ENCODE data around the gene TBC1D13.
"Not testable (repeated sequence)": the region's sequence is repeated elsewhere in the genome, so short reads cannot be mapped to it uniquely, and the experiment has no call there.

TBC1D13 gene

GRCh38 chr9:128821584-128822406 lies 34.7 kb downstream of the TBC1D13 start:
- no peak for DNase-seq

- DNase-seq = no peak
These were observed 35.5 kb downstream of the TBC1D13 start for GRCh38 chr9:128822407-128823042.

- DNase-seq = no peak
These were observed 36.4 kb downstream of the TBC1D13 start for GRCh38 chr9:128823362-128823902.

DNA sequence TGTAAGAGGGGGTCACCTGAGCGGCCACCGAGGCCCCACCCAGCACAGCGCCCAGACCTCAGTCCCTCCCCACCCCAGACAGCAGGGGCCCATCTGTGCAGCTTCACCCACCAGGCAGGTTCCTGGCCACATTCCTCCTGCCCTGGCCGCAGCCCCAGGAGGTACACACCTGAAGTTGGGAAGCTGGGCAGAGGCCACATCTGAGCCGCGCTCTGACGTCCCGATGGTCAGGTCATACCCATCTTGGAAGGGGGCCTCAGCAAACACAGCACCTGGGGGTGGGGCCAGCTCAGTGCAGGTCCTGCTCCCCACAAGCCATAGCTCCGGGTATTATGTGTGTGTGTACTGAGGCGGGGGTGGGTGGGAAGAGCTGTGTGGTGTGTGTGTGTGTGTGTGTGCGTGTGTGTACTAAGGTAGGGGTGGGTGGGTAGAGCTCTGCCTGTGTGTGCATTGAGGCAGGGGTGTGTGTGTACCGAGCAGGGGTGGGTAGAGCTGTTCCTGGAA lies 36.9 kb downstream of the TBC1D13 start:
- no peak for DNase-seq

DNA sequence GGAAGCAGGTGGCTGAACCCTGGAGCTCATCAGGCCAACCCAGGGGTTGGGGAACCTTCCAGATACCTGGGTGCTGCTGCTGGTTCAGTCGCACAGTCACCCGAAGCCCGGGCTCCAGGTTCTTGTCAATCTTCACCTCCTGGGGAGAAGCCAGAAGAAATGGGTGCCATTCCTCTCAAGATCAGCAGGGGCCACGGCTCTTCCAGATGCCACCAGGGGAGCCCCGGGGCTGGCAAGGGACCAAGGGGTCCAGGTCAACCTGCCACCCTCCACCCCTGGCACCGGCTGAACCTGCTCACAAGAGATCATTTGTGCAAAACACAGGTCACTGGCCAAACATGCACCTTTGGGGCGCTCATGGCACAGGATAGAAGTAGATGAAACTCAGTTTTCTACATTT lies 37.9 kb downstream of the TBC1D13 start:
- no peak for DNase-seq

DNA sequence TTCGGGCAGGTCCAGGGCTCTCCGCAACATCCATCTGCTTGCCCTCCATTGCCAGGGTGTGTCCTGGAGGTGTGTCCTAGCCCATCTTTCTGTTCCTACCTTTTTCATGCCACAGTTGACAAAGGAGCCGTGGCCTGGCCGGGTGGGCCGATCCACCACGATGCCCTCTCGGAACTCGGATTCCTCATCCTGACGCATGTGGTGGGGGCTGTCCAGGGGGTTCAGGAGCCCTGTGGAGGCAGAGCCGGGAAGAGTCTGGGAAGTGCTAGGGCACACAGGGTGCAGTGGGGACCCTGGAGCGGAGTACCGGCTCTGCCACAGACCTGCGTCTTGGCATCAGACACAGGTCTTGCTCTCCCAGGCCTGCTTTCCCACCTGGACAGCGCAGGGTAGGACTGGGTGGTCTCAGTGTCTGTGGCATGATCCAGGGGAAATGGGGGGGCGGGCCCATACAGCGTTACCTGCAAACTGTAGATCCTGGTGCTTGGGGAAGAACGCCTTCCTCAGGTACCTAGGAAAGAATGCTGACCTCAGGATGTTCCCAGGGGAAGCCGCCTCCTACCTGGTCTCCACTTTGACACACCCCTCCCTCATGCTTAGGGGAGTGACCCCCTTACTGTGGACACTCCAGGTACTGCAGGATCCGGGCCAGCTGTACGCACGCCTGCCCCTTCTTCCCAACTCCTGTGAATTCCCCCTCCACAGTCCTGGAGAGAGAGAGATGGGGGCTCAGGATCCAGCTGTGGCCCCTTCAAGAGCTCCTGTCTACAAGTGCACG lies 39.1 kb downstream of the TBC1D13 start:
- no peak for DNase-seq

DNA sequence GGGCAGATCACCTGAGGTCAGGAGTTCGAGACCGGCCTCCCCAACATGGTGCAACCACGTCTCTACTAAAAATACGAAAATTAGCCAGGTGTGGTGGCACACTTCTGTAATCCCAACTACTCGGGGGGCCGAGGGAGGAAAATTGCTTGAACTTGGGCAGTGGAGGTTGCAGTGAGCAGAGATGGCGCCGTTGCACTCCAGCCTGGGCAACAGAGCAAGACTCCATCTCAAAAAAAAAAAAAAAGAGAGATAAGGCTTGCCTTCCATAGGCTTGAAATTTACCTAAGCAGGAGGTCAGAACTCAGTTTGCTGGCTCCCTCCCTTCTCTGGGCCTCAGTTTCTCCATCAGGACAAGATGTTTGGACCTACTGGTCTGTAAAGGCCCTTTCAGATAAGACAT lies 41.2 kb downstream of the TBC1D13 start:
- no peak for DNase-seq

GRCh38 chr9:128828719-128829452 lies 41.8 kb downstream of the TBC1D13 start:
- no peak for DNase-seq

GRCh38 chr9:128829477-128830251 lies 42.6 kb downstream of the TBC1D13 start, which contains the start of gene SPOUT1:
Gene SPOUT1 (minus strand): TSS chr9:128829794. CDS start chr9:128829780, 14 bp downstream.
- peak; percentile 93 for DNase-seq

GRCh38 chr9:128833696-128834095 lies 46.6 kb downstream of the TBC1D13 start:
- DNase-seq = no peak

DNA sequence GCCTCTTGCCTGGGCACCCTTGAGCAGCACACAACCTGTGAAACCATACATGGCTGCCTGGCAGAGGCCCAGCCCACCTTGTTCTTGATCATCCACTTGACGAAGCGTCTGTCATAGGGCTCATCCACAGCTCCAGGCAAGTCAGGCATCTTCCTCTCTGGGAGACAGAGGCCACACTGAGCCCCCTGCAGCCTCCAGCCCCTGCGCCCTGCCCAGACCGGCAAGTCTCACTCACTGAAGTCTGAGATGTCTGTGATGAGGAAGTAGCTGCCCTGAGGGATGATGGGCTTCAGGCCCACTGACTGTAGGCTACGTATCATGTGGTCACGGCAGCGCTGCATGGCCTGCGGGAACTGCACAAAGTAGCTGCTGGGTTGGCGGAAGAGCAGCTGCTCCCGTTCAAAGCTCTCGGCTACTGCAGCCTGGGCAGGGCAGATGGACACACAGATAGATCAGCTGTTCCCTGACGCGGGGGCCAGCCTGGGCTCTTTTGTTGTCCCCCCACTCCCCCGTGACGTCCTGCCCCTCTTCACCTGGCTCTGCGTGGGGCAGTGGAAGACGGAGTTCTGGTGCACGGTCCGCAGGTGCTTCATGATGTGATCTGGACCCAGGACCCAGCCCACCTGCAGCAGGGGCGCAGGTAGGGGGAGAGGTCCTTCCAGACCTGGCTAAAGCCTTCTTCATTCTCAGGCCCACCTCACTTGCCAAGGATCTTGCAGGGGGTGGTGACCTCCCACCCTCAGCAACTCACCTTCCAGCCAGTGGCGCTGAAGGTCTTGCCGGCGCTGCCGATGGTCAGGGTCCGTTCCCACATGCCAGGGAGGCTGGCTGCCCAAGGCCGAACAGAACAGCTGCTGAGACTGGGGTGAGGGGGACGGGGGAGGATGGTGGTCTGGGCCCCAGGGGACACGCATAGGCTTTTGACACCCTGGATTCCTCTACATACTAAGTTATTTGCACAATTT lies 48.5 kb downstream of the TBC1D13 start:
- no peak for DNase-seq

DNA sequence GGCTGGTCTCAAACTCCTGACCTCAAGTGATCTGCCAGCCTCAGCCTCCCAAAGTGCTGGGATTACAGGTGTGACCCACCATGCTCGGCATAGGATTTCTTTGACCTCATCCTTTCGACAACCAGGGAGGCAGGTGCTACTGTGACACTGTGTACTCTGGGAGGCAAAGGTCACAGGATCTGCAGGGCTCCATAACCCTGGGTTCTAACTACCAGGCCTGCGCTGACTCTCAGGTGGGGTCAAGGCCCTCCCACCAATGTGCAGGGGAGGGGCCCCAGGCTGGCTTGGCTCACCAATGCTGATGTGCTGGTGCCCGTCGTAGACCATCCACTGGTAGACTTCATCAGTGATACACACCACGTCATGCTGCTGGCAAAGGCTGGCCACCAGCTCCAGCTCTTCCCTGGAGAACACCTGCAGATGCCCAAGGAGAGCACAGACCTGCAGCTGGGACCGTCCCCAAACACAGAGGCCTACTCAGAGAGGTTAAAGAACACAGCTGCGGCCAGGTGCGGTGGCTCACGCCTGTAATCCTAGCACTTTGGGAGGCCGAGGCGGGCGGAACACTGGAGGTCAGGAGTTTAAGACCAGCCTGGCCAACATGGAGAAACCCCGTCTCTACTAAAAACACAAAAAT lies 49.6 kb downstream of the TBC1D13 start:
- no peak for DNase-seq

GRCh38 chr9:128838338-128838737 lies 51.3 kb downstream of the TBC1D13 start:
- no peak for DNase-seq

DNA sequence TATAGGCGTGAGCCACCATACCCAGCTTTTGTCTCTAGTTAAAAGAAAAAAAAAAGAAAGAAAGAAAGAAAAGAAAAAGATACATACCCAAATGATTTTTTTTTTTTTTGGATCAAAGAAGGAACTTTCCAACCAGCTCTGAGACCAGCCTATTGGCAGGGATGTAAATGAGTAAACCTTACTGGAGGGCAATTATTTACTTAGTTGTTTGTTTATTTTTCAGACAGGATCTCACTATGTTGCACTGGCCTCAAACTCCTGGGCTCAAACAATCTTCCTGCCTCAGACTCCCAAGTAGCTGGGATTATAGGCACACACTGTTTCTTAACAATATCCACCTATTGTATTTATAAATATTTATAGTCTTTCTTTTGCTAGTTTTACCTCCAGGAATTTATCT lies 53.5 kb downstream of the TBC1D13 start:
- DNase-seq = no peak

DNA sequence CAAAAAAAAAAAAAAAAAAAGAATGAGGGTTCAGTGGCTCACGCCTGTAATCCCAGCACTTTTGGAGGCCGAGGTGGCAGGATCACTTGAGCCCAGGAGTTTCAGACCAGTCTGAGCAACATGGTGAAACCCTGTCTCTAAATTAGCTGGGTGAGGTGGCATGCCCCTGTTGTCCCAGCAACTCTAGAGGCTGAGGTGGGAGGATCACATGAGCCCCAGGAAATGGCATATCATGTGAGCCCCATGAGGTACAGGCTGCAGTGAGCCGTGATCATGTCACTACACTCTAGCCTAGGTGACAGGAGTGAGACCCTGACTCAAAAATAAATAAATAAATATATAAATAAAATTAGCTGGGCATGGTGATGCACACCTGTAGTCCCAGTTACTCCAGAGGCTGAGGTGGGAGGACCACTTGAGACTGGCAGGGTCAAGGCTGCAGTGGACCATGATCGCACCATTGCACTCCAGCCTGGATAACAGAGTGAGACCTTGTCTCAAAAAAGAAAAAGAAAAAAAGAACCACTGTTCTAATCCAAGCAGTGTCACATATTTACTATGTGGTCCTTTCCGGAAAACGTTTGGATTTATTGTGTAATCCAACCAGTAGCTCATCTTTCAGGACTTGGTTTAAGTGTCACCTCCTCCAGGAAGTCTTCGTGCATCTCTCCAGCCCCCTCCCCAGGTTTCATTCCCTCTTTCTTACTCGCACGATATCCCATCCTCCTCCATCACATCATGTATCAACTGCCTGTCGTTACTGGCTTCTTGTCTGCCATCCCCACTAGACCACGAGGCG lies 54.8 kb downstream of the TBC1D13 start:
- DNase-seq = no peak

GRCh38 chr9:128843171-128843570 lies 56.1 kb downstream of the TBC1D13 start:
- DNase-seq = not testable (repeated sequence)

DNA sequence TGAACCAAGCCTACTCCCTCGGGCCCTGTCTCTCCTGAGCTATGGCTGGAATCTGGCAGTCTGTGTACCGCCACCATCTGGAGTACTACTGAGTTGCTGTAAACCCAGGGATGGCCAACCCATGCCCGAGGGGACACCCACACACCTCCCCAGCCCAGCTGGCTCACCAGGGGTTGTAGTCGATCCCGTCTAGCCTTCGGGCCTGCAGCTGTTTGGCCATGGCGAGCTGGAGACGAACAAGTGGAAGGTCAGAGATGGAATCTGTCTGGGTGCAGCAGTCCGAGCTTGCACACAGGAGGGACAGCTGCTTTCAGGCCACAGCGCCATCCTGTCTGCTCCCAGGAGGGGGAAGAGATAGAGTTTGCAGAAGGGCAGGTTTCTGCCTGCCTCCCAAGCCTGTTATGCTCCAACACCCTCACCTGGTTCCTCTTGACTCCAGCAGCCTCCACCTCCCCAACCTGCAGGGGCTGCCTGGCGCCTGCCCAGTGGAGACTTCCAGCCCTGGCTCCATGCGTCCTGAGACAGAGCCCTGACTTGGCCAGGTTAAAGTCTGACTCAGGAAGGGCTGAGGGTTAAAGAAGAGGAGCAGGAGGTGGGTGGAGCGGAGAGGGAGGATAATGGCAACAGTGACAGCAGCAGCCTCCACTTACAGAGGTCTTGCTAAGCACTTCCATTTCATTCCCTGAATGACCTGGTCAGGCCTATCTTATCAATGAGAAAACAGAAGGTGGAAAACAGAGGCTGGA lies 58.3 kb downstream of the TBC1D13 start:
- no peak for DNase-seq

- DNase-seq = no peak
These were observed 59.6 kb downstream of the TBC1D13 start for GRCh38 chr9:128846680-128847030.

Measured in CD4-positive, alpha-beta T cell treated with Interferon gamma for 1 hour (primary cell).